SK-N-MC (cell line): Measurements from ENCODE around the gene AKAP13.

ENCODE experiments used
- EZH2 ChIP-seq: fragments of 200-600 bp; sonication (generic); IDR thresholded peaks from one replicate; pipeline ENCODE4 v1.6.1; 2017; ENCODE audit warnings: antibody characterized with exemption
- FOXP2 ChIP-seq: optimal IDR thresholded peaks from 2 replicates; pipeline ENCODE3; 2011; ENCODE audit warnings: mild to moderate bottlenecking, moderate library complexity; ENCODE audit not compliant: insufficient read depth; ENCODE audit errors: extremely low read length, control extremely low read depth
- POLR2AphosphoS5 ChIP-seq: IDR thresholded peaks from 2 replicates; pipeline ENCODE4 v1.6.1; 2012; ENCODE audit warnings: mild to moderate bottlenecking, low read depth, low read length, borderline replicate concordance

- TF ChIP-seq POLR2AphosphoS5 (no peak), FOXP2 (no peak), EZH2 (no peak)
Observed at GRCh38 chr15:85741021-85741421, 360.6 kb downstream of the AKAP13 start.
